Activated CD8-positive, alpha-beta memory T cell treated with anti-CD3 and anti-CD28 coated beads for 4 hours (primary cell): ENCODE results near the gene IFITM1.
"Not testable (repeated sequence)": the region's sequence is repeated elsewhere in the genome, so short reads cannot be mapped to it uniquely, and the experiment has no call there.

Experiments
- DNase-seq, 2 donors: peaks; one replicate each; pipeline ENCODE4 v3.0.0-alpha.2; 2020; ENCODE audit warnings: low read depth in 2 of 2

IFITM1 gene

DNA sequence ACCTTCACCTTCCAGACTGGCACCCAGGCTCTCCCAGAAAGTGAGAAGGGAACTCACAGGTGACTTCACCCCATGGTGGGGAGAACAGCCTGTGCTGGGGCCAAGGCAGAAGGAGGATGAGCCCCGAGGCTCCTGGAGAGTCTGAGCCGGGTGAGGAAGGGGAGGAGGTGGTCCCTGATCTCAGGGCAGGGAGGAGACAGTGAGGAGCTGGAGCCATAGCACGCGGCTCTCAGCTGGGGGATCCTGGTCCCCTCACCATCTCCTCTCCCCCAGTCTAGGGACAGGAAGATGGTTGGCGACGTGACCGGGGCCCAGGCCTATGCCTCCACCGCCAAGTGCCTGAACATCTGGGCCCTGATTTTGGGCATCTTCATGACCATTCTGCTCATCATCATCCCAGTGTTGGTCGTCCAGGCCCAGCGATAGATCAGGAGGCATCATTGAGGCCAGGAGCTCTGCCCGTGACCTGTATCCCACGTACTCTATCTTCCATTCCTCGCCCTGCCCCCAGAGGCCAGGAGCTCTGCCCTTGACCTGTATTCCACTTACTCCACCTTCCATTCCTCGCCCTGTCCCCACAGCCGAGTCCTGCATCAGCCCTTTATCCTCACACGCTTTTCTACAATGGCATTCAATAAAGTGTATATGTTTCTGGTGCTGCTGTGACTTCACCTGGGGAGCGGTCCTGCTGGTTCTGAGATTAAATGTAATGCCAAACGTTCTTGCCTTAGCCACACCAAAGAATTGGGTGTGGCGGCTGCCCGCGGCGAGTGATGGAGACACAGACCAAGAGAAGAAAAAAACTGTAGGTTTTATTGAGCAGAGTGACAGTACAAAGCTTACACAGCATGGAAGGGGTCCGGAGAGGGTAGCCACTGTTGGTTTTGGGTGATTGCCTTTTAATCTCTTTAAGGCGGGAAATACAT lies 4.8 kb upstream of the IFITM1 start:
- DNase-seq = not testable (repeated sequence)

DNA sequence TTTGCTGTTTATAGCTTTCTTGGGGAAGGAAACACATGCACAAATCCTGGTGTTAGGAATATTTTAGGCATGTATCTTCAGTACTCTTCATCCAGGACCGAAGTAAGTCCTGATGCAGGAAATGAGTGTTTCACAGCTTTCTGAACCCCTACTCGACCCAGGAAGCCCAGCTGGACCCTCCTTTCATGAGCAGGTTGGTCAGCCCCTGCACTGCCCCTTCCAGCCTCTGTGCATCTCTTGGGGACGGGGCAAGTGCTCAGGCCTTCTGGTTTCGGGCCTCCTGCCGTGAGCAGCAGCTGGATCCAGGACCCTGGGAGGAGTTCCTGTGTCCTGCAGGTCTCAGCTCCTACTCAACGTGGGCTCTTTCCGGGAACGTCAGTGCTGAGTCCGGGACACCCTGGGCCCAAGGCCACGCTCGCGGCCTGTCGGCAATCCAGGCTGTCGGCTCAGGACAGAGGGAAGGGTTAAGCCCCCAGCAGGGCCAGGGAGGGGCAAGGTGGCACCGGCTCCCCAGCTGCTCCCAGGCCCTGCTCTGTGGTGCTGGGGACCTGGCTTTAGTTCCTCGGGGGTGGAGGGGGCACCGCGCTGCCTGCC lies 3.8 kb upstream of the IFITM1 start:
- DNase-seq = not testable (repeated sequence)

- DNase-seq = not testable (repeated sequence)
These were observed 2.7 kb upstream of the IFITM1 start for GRCh38 chr11:311013-311748.

DNA sequence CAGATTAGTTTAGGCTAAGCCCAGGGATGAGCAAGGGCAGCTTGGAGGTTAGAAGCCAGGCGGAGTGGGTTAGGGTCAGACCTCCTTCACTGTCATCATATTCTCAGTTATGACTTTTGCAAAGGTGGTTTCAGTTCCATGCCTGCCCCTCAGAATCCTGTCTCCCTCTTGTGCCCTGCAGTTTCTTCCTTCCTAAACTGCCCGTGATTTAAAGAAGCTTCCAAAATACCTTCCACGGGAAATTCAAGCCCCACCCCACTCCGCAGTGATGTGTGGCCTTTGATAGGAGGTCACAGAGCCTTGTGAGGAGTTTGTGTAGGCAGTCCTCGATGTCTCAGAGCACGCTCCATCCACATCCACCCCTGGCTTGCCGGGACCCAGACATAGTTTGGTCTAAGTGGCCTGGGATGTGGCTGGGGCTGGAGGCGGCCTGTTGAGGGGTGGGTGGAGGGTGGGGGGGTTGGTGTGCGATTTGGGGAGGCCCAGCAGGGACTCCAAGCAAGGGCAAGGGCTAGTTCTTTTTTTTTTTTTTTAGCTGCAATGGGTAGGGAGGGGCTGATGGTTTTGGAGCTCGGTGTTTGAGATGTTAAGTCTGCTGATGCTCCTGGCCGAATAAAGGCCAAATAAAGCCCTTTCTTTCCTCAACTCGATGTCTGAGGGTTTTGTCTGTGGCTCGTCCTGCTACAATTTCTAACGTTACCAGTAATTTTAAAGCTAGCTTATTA lies 1.6 kb upstream of the IFITM1 start:
- no peak for DNase-seq

- DNase-seq = no peak
These were observed 495 bp upstream of the IFITM1 start for GRCh38 chr11:313304-313786.

GRCh38 chr11:314554-314875 lies 675 bp downstream of the IFITM1 start:
- DNase-seq = not testable (repeated sequence)

GRCh38 chr11:315051-315481 lies 1.2 kb downstream of the IFITM1 start:
- DNase-seq = no peak

DNA sequence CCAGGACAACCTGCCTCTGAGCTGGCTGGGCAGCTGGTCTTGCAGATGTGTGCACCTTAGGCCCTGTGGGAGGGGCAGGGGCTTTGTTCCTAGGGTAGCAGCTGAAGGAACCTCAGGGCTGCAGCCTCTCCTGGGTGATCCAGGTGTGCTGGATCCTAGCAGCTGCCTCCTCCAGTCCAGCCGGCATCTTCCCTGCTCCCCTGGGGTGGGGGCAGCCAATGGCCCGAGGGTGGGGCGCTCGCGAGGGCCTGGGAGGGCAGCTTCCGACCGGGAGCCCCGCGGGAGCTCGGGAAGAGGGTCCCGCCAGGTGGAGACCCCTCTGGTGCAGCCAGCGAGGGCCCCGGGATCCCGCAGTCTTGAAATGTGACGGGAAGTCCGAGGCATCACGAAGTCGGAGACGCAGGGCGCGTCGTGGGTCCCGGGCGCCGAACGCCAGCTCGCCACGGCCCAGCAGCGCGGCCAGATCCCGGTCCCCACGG lies 1.7 kb downstream of the IFITM1 start:
- DNase-seq = no peak

DNA sequence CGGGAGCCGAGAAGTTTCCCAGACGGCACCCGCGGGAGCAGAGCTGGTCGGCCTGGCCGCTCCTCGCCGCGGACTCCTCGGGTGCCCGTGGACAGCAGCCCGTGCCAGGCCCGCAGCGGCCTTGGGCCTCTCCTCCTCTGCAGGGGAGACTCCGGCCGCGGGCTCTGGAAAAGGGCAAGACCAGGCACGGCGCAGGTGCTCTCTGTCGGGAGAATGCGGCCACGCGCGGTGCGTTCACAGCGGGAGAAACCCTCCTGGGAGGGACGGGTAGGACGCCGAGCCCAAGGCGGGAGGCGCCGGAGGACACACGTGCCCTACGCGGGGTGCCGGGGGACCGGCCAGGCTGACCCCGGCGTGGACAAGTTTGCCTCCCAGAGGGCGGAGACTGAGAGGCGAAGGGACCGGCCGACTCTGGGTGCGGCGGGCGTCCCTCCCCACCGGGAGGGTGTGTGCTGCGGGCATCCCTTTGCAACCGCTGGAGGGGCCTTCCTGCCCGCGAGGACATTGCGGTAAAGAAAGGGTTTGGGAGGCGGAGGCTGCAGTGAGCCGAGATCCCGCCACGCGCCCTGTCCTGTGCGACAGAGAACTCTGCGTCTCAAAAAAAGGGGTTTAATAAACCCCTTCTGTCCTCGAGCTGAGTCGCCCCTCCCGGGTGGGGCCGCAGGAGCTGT lies 2.3 kb downstream of the IFITM1 start:
- no peak for DNase-seq

DNA sequence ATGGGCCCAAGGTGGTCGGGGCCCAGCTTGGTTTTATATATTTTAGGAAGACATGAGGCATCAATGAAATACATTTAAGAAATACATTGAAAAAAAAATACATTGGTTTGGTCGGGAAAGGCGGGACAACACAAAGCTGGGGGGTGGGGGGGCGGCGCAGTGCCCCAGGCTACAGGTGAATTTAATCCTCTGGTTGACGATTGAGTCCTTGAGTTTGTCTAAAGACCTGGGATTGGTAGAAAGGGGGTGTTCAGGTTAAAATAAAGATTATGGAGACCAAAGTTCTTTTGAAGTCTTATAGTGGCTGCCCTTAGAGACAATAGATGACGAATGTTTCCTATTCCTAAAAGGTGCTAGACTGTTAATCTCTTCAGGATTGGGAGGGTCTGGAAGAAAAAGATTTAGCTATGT lies 3.1 kb downstream of the IFITM1 start:
- no peak for DNase-seq

GRCh38 chr11:317668-318404 lies 4.0 kb downstream of the IFITM1 start:
- DNase-seq = not testable (repeated sequence)

DNA sequence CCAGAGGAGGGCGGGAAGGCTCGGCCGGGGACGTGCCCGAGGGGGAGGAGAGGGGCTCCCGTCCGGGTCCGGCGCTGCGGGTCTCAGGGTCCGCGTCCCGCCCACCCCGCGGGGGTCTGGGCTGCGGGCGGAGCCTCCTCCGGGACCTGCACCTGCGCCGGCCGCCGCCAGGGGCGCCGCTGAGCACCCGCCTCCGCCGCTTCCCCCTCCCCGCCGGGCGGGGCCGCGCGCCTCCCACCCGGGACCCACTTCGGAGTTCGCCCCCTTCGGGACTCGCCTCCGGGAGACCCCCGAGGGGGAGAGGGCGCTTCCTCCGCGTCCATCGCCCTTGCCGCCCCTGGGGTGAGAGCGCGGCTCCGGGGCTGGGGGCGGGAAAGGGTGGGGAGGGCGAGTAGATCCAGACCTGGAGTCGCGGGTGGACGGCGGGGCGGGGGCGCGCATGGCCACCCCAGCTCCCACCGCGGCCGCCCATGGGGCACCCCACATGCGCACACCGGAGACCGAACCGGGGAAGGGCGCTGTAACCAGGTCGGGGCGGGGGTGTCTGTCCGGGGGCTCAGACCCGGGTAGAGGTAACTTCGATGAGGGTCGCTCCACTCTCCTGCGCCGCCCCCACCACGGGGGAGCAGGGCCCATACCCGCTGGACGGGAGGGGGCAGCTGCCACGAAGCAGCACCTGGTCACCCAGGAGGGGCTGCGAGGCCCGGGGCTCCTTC lies 4.7 kb downstream of the IFITM1 start:
- not testable (repeated sequence) for DNase-seq

- DNase-seq = not testable (repeated sequence)
These were observed 5.5 kb downstream of the IFITM1 start for GRCh38 chr11:319121-319887.

DNA sequence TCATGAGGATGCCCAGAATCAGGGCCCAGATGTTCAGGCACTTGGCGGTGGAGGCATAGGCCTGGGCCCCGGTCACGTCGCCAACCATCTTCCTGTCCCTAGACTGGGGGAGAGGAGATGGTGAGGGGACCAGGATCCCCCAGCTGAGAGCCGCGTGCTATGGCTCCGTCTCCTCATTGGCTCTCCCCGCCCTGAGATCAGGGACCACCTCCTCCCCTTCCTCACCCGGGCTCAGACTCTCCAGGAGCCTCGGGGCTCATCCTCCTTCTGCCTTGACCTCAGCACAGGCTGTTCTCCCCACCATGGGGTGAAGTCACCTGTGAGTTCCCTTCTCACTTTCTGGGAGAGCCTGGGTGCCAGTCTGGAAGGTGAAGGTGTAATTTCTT lies 6.0 kb downstream of the IFITM1 start:
- DNase-seq = not testable (repeated sequence)

DNA sequence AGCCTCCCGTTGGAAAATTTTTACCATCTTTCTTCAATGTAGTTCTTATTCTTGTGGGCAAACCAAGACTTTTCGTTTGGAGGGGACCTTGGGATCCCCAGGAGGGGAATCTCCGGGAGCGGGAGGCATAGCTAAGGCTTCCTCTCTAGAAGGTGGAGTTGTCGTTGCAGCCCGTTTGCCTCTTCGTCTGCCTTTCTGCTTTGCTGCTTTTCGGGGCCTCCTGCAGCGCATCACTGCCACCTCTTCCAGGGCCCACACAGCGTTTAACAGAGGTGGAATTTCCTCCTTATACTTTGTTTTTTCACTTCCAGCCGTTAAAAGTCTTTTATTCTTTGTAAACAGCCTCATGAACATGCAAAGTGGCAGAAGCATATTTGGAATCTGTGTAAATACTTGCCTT lies 10.3 kb downstream of the IFITM1 start:
- DNase-seq = no peak

GRCh38 chr11:324593-325517 lies 11.0 kb downstream of the IFITM1 start:
- DNase-seq = not testable (repeated sequence)

GRCh38 chr11:325796-326591 lies 12.2 kb downstream of the IFITM1 start:
- DNase-seq = no peak
